A549 (cell line): ENCODE measurements around the gene PGGHG. TPM values are rescaled to one million over a fixed set of nuclear protein-coding genes. Genes with fewer than 3 reads are reported as not detected.
"Not testable (repeated sequence)": the region's sequence is repeated elsewhere in the genome, so short reads cannot be mapped to it uniquely, and the experiment has no call there.

ENCODE experiments used
- ATAC-seq, 2 experiments: fragments of 200-7000 bp in 1 of 2; fragments of >200 bp in 1 of 2; cut with Nextera tagmentation in 1 of 2; cut with Tn5 transposase in 1 of 2; 3 replicates each; pipeline versions ENCODE4 v1.8.0 to v1.9.1; 2018 to 2020; ENCODE audit warnings: mild to moderate bottlenecking in 1 of 2, moderate library complexity in 1 of 2
- CTCF ChIA-PET: fragments of 300-600 bp; sonication (Branson Sonifier 250); formaldehyde crosslinking; extraction: SDS; loops from one replicate; lab custom pipeline; 2021; ENCODE audit warnings: antibody characterized with exemption, inconsistent platforms; lab: Yijun Ruan, JAX
- POLR2A ChIA-PET: fragments of 350-600 bp; formaldehyde crosslinking; extraction: SDS; loops from one replicate; lab custom pipeline; 2021; ENCODE audit warnings: antibody characterized with exemption, inconsistent platforms; lab: Yijun Ruan, JAX
- DNase-seq, 2 experiments: peaks; one replicate each; pipeline versions ENCODE4 v3.0.0 to v3.0.0-alpha.2; 2011 to 2016; ENCODE audit warnings: low read depth in 1 of 2, low spot score in 1 of 2
- FAIRE-seq: peaks from 2 replicates; lab custom pipeline; 2011; peaks lifted over from hg19 to GRCh38; lab: Jason Lieb, UNC
- H3K27ac ChIP-seq, 2 experiments: fragments of >200 bp; sonication (Bioruptor Twin); formaldehyde crosslinking; 3 replicates each; pipeline ENCODE4 v1.5.1; 2016 to 2017
- H3K4me1 ChIP-seq: fragments of >200 bp; sonication (Bioruptor Twin); formaldehyde crosslinking; 3 replicates; pipeline ENCODE4 v1.6.1; 2016
- H3K4me2 ChIP-seq: fragments of >200 bp; sonication (Bioruptor Twin); formaldehyde crosslinking; 3 replicates; pipeline ENCODE4 v1.6.1; 2016
- H3K4me3 ChIP-seq: fragments of >200 bp; sonication (Bioruptor Twin); formaldehyde crosslinking; 3 replicates; pipeline ENCODE4 v1.5.1; 2016
- H3K9me3 ChIP-seq: fragments of >200 bp; sonication (Bioruptor Twin); formaldehyde crosslinking; 3 replicates; pipeline ENCODE4 v1.6.1; 2016
- BHLHE40 ChIP-seq: IDR thresholded peaks from 2 replicates; pipeline ENCODE4 v1.6.1; 2012; ENCODE audit warnings: low read depth, low read length, inconsistent platforms
- EP300 ChIP-seq, 2 experiments: fragments of >200 bp; sonication (Bioruptor Twin); formaldehyde crosslinking; IDR thresholded peaks; 2 replicates in 1 of 2; 3 replicates in 1 of 2; pipeline ENCODE4 v1.6.1; 2016 to 2017
- HEYL ChIP-seq: fragments of 250-450 bp; sonication (Bioruptor Pico); IDR thresholded peaks from 2 replicates; pipeline ENCODE4 v1.8.0; 2021; ENCODE audit warnings: mild to moderate bottlenecking, moderate library complexity
- HOXA7 ChIP-seq: fragments of 250-450 bp; sonication (Bioruptor Pico); IDR thresholded peaks from 2 replicates; pipeline ENCODE4 v1.5.0; 2020; ENCODE audit warnings: mild to moderate bottlenecking, moderate library complexity
- HOXB13 ChIP-seq: fragments of 250-450 bp; sonication (Bioruptor Pico); IDR thresholded peaks from 2 replicates; pipeline ENCODE4 v1.5.0; 2020; ENCODE audit warnings: low read depth, mild to moderate bottlenecking, moderate library complexity
- HOXB5 ChIP-seq: fragments of 250-450 bp; sonication (Bioruptor Pico); IDR thresholded peaks from 2 replicates; pipeline ENCODE4 v1.5.0; 2020; ENCODE audit warnings: mild to moderate bottlenecking, moderate library complexity
- JUN ChIP-seq, 2 experiments: fragments of >200 bp; sonication (Bioruptor Twin); formaldehyde crosslinking; IDR thresholded peaks; 2 replicates in 1 of 2; 3 replicates in 1 of 2; pipeline ENCODE4 v1.6.1; 2016 to 2017
- KDM5A ChIP-seq: fragments of 200-600 bp; sonication (generic); IDR thresholded peaks from 2 replicates; pipeline ENCODE4 v1.6.1; 2016; ENCODE audit warnings: antibody characterized with exemption, mild to moderate bottlenecking
- MAFK ChIP-seq: fragments of 450-650 bp; IDR thresholded peaks from 2 replicates; pipeline ENCODE4 v1.6.1; 2014; ENCODE audit not compliant: partially characterized antibody
- MAZ ChIP-seq: fragments of 150-350 bp; IDR thresholded peaks from 2 replicates; pipeline ENCODE4 v1.6.1; 2014; ENCODE audit warnings: antibody characterized with exemption, low read depth, low read length, borderline replicate concordance
- NFE2L2 ChIP-seq: fragments of 150-350 bp; conservative IDR thresholded peaks from 2 replicates; pipeline ENCODE4 v1.6.1; 2014; ENCODE audit warnings: low read length
- NPAS2 ChIP-seq: fragments of 250-450 bp; sonication (Bioruptor Pico); IDR thresholded peaks from 2 replicates; pipeline ENCODE4 v1.8.0; 2022; ENCODE audit warnings: mild to moderate bottlenecking, moderate library complexity, borderline replicate concordance
- NR3C1 ChIP-seq: fragments of >200 bp; sonication (Bioruptor Twin); formaldehyde crosslinking; IDR thresholded peaks from 3 replicates; pipeline ENCODE4 v1.6.1; 2017
- RFX5 ChIP-seq: fragments of 450-650 bp; IDR thresholded peaks from 2 replicates; pipeline ENCODE4 v1.7.1; 2014; ENCODE audit warnings: antibody characterized with exemption, mild to moderate bottlenecking, moderate library complexity
- TP53 ChIP-seq: fragments of 250-450 bp; sonication (Bioruptor Pico); IDR thresholded peaks from 2 replicates; pipeline ENCODE4 v1.5.0; 2021; ENCODE audit warnings: mild to moderate bottlenecking, moderate library complexity
- ZFP36 ChIP-seq: fragments of 450-650 bp; IDR thresholded peaks from 2 replicates; pipeline ENCODE4 v1.6.1; 2014; ENCODE audit warnings: borderline replicate concordance; ENCODE audit not compliant: partially characterized antibody
- WGBS: methylation state at CpG from one replicate; pipeline ENCODE4 v1.1.6; 2017; ENCODE audit errors: missing lambda C conversion rate; 5-methylcytosine and 5-hydroxymethylcytosine counted together
- polyA plus RNA-seq, 4 experiments: library from polyadenylated mRNA; depleted of rRNA in 3 of 4; stranded (reverse); fragments of >200 nt; fragmentation: RNase III in 1 of 4; extraction: RNeasy Plus Mini Kit Qiagen cat#74134 plus additional on column Dnase treatment in 1 of 4; gene quantifications; 2 replicates in 3 of 4; 3 replicates in 1 of 4; pipeline ENCODE4 v1.2.3, GENCODE V29; 2011 to 2017
- TF ChIP-seq, protein P1 (sequence below): IDR thresholded peaks from 2 replicates; pipeline ENCODE4 v1.6.1; 2012
- TF ChIP-seq, protein P2 (sequence below): fragments of >200 bp; sonication (Bioruptor Twin); formaldehyde crosslinking; IDR thresholded peaks from 3 replicates; pipeline ENCODE4 v1.6.1; 2016
- TF ChIP-seq, protein P3 (sequence below): fragments of >200 bp; sonication (Bioruptor Twin); formaldehyde crosslinking; IDR thresholded peaks from 2 replicates; pipeline ENCODE4 v1.6.1; 2016
- TF ChIP-seq, protein P4 (sequence below): IDR thresholded peaks from 2 replicates; pipeline ENCODE4 v1.6.1; 2012; ENCODE audit warnings: low read depth, borderline replicate concordance

The PGGHG gene
- polyA plus RNA-seq, 2 of the 4 experiments (the other 2 are of a cell fraction): 7.2 to 19.5 TPM

DNA sequence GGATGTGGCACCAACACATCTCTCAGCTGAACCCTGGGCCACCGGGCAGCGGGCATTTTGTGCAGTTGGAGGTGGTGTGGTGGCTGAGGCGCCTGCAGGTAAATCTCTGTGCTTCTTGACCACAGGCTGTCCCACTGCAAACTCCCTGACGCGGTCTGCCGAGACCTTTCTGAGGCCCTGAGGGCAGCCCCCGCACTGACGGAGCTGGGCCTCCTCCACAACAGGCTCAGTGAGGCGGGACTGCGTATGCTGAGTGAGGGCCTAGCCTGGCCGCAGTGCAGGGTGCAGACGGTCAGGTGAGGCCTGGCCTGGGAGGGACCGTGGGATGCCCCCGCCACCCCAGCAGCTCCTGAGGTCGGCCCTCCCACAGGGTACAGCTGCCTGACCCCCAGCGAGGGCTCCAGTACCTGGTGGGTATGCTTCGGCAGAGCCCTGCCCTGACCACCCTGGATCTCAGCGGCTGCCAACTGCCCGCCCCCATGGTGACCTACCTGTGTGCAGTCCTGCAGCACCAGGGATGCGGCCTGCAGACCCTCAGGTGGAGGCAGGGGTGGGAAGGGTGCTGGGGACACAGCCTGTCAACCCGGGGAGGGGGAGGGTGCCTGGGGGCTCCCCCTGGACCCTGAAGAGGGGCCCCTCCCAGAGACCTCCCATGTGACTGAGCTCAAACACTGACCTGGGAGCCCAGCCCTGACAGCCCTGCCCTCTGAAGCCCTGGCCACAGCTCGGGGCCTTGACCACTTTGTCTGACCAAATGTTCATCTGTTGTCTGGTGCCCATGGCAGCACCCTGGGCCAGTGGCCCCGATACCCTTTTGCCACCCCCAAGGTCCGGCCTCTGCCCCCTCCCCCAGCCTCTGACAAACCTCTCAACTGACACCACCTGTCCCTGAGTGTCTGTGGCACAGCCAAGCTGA is 4.6 kb upstream of the PGGHG start:
- CTCF ChIA-PET: interaction anchor here (0.7 to 0.8 kb wide), 3 partner anchors 10 to 32 kb away, joined by 3 to 5 read pairs (median 3); no protein-coding TSS in a partner anchor

DNA sequence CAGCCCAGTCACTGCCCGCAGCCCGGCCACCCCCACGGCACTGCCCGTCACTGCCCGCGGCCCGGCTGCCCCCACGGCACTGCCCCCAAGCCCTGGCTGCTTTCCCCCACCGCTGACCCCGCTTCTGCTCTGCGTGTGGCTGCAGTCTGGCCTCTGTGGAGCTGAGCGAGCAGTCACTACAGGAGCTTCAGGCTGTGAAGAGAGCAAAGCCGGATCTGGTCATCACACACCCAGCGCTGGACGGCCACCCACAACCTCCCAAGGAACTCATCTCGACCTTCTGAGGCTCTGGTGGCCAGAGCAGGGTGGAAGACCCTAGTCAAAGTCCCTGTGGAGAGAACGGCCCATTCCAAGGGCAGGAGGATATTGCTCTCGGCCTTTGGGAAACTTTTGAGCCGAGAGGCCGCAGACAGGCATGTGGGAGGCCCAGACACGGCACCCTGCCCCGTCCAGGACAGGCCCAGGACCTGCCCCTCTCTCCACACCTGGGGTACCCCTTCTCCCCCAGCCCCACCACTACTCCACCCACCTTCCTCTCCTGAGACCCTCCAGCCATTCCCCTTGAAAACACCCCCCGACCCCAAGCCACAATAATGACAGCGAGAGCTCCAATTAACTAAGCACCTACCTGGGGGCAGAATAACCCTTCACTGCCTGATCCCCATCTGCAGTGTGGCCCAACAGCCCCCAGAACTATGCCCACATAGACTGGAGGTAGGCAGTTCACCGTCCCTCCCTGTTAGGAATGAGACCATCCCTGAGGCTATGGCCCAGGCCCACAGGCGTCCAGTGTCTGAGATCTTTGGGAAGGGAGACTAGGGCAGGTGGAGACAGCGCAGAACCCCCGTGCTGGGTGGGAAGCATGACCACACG is 3.7 kb upstream of the PGGHG start:
- FAIRE-seq (no peak), DNase-seq (no peak), ATAC-seq (no peak)
- Histone ChIP-seq H3K4me3 (no peak overlapping the region), H3K4me1 (peaks cover 13% of the 10 kb centered on the region; the same call in 1 of the 3 replicates), H3K27ac (no peak overlapping the region), H3K9me3 (no peaks in the 10 kb centered on the region), H3K4me2 (no peak overlapping the region)
- WGBS: 71% methylated on average over 16 of the region's 29 CpGs
- ChIA-PET CTCF (no interaction called here), POLR2A (no interaction called here)
- TF ChIP-seq EP300 (IDR thresholded peaks at IDR 0.05) (no peak), HOXA7 (no peak), HOXB5 (no peak), MAZ (no peak), JUN (IDR thresholded peaks at IDR 0.05) (no peak), BHLHE40 (no peak)
- TF ChIP-seq, protein P1, sequence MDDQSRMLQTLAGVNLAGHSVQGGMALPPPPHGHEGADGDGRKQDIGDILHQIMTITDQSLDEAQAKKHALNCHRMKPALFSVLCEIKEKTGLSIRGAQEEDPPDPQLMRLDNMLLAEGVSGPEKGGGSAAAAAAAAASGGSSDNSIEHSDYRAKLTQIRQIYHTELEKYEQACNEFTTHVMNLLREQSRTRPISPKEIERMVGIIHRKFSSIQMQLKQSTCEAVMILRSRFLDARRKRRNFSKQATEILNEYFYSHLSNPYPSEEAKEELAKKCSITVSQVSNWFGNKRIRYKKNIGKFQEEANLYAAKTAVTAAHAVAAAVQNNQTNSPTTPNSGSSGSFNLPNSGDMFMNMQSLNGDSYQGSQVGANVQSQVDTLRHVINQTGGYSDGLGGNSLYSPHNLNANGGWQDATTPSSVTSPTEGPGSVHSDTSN: no peak

More for the DNA sequence above, 4.6 kb upstream of the PGGHG start:
- Histone ChIP-seq H3K4me2 (no peak overlapping the region), H3K9me3 (no peaks in the 10 kb centered on the region), H3K27ac (no peak overlapping the region), H3K4me3 (no peak overlapping the region), H3K4me1 (peaks cover 15% of the 10 kb centered on the region; the same call in 1 of the 3 replicates)
- POLR2A ChIA-PET: interaction anchor here (1.7 kb wide), 1 partner anchor 77 kb away, joined by 4 read pairs; the partner anchor contains the start of genes BET1L and RIC8A
- DNase-seq (no peak), FAIRE-seq (no peak), ATAC-seq (no peak)
- WGBS: 83% methylated on average over 17 of the region's 24 CpGs
- TF ChIP-seq, protein P2, sequence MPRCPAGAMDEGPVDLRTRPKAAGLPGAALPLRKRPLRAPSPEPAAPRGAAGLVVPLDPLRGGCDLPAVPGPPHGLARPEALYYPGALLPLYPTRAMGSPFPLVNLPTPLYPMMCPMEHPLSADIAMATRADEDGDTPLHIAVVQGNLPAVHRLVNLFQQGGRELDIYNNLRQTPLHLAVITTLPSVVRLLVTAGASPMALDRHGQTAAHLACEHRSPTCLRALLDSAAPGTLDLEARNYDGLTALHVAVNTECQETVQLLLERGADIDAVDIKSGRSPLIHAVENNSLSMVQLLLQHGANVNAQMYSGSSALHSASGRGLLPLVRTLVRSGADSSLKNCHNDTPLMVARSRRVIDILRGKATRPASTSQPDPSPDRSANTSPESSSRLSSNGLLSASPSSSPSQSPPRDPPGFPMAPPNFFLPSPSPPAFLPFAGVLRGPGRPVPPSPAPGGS: no peak
- TF ChIP-seq RFX5 (no peak), HEYL (CRISPR knock-in tag) (no peak), MAZ (no peak), ZFP36 (no peak), NPAS2 (CRISPR knock-in tag) (no peak), NFE2L2 (no peak)
- TF ChIP-seq, protein P3, sequence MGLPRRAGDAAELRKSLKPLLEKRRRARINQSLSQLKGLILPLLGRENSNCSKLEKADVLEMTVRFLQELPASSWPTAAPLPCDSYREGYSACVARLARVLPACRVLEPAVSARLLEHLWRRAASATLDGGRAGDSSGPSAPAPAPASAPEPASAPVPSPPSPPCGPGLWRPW: no peak
- TF ChIP-seq, protein P4, sequence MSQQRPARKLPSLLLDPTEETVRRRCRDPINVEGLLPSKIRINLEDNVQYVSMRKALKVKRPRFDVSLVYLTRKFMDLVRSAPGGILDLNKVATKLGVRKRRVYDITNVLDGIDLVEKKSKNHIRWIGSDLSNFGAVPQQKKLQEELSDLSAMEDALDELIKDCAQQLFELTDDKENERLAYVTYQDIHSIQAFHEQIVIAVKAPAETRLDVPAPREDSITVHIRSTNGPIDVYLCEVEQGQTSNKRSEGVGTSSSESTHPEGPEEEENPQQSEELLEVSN: no peak

DNA sequence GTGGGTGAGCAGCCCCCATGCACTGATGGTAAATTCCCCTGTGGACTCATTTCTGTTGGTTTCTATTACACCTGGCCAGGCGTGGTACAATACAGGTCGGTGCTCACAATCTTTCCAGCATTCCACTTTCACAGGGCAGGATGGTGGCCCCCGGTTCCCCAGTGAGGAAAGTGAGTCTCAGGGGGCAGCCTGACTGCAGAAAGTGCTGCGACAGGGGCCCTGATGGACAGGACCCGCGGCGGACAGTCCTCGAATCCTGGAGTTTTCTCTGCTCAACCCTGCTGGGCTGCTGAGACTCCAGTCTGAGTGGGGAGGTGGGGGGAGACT is 3.1 kb upstream of the PGGHG start:
- no peak for ATAC-seq
- TF ChIP-seq TP53 (no peak), HOXB13 (CRISPR knock-in tag) (no peak), MAFK (no peak), NR3C1 (no peak), NPAS2 (CRISPR knock-in tag) (no peak), HEYL (CRISPR knock-in tag) (no peak), KDM5A (no peak), JUN (IDR thresholded peaks at IDR 0.05) (no peak)
- TF ChIP-seq, protein P3: no peak
- TF ChIP-seq, all 56 proteins: peak for 0
- ChIA-PET CTCF (no interaction called here), POLR2A (no interaction called here)
- no peak overlapping the region for H3K27ac ChIP-seq
- WGBS: 81% methylated on average over 6 of the region's 8 CpGs
- DNase-seq: no peak
- peaks cover 10% of the 10 kb centered on the region; the same call in 1 of the 3 replicates for H3K4me1 ChIP-seq
- no peaks in the 10 kb centered on the region for H3K9me3 ChIP-seq
- FAIRE-seq: no peak
- no peak overlapping the region for H3K4me2 ChIP-seq
- no peak overlapping the region for H3K4me3 ChIP-seq

DNA sequence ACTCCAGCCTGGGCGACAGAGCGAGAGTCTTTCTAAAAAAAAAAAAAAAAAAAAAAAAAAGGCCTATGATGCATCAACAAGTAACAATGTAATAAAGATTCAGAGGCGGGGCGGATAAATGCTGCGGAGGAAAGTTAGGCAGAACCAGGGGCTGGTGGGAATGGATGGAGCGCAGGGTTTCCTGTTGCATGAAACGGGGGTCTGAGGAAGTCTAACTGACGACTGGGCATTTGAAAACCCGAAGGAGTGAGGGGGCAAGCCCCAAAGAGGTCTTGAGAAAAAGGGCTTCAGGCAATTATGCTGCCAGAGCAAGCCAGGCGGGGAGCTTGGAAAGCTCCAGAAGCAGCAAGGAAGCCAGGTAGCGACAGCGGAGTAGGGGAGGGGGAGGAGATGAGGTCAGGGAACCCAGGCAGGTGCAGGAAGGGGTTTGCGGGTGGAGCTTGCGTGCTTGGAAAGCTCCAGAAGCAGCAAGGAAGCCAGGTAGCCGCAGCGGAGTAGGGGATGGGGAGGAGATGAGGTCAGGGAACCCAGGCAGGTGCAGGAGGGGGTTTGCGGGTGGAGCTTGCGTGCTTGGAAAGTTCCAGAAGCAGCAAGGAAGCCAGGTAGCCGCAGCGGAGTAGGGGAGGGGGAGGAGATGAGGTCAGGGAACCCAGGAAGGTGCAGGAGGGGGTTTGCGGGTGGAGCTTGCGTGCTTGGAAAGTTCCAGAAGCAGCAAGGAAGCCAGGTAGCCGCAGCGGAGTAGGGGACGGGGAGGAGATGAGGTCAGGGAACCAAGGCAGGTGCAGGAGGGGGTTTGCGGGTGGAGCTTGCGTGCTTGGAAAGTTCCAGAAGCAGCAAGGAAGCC is 1.7 kb upstream of the PGGHG start:
- 87% methylated on average over 27 of the region's 27 CpGs for WGBS
- H3K4me2 ChIP-seq, FAIRE-seq, H3K4me1 ChIP-seq, H3K4me3 ChIP-seq, DNase-seq, POLR2A ChIA-PET, ATAC-seq, H3K27ac ChIP-seq, H3K9me3 ChIP-seq: not testable (repeated sequence)
- CTCF ChIA-PET: interaction anchor here (1.1 to 2.1 kb wide), 4 partner anchors 18 to 162 kb away, joined by 3 to 11 read pairs (median 4); no protein-coding TSS in a partner anchor
